ENCODE measurements around the gene C20orf204.

The C20orf204 gene

DNA sequence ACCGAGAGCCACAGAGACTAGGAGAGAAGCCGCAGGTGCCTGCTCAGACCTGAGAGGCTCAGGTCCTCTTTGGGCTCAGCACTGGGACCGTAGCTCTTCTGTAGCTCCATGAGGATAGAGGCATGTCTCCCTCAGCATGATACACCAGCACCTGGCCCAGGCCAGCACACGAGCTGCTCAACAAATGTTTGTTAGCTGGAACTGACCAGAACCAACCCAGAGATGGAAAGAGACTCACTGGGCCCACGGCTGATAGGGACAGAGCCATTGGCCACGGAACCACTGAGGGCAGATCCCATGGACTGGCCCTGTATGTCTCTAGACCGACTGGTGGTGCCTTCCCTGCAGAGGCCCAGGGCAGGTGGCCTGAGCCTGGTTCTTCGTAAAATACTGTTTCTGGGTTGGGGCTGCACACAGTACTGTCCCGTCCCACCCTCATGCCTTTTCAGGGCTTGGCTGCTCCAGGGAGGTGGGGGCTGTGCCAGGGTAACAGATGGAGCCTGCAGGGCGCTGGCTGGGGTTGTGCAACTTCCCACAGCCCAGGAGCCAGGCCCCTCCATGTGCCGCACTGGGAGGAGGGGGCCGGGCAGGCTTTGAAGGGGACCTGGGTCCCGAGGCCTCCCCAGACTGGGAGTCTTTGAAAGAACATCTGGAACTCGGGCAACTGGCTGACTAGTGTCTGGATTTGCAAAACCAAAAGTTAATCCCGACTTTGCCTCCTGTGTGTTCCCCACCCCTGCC is 5.2 kb downstream of the C20orf204 start:
- no peak for DNase-seq

DNA sequence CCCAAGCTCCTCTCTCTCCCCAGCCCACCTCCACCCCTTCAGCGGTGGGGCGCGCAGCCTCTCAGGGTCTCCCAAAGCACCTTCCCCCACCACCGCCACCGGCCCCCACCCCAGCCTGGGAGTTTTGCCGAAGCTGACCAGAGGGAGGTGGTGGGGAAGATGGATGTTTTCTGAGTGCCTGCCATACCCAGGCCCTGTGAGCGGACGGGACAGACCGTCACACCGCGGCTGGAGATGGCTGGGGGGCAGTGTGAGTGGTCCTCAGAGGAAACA is 5.7 kb downstream of the C20orf204 start:
- DNase-seq: no peak

DNA sequence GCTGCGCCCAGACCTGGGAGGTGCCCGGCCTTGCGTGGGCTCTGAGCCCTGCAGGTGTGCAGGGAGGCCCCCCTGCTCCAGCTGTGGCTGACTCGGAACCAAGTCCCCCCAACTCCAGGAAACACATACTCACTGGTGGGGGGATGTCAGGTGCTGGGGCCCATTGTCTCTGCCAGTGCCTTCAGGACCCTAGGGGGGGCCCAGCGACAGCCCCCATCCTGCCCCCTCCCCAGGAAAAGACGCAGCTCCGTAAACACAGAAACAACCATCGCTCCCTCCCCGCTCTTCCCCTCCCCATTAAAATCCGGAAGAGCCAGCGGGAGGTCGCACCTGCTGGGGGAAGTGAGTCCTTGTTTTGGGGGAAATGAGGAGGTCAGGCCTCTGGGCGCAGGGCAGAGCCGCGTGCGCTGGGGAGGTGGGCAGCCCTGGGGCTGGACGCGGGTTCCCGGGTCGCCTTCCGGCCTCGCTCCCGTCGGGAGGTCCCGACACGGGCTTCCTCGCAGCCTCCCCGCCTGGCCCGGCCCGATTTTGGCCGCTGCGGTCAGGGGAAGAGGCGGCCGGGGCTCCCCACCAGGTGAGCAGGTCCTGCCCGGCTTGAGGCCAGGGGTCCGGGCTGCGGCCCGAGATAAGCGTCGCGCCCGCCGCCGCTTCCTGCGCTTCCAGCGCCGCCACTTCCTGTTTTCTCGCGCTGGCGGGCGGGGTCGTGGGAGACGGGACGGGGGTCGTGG is 6.2 kb downstream of the C20orf204 start:
- DNase-seq: no peak

DNA sequence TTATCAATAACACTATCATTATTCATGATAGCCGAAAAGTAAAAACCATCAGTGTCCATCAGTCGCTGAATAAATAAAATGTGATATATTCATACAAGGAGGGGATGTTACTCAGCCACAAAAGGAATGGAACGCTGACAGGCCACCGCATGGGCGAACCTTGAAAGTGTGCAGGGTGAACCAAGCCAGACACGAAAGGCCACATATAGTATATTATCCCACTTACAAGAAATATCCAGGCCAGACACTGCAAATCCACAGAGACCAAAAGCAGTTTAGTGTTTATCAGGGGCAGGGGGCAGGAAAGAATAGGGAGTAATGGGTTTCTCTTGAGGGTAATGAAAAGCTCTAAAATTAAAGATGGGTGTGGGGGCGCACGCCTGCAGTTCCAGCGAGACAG is 7.8 kb downstream of the C20orf204 start:
- no peak for DNase-seq

DNA sequence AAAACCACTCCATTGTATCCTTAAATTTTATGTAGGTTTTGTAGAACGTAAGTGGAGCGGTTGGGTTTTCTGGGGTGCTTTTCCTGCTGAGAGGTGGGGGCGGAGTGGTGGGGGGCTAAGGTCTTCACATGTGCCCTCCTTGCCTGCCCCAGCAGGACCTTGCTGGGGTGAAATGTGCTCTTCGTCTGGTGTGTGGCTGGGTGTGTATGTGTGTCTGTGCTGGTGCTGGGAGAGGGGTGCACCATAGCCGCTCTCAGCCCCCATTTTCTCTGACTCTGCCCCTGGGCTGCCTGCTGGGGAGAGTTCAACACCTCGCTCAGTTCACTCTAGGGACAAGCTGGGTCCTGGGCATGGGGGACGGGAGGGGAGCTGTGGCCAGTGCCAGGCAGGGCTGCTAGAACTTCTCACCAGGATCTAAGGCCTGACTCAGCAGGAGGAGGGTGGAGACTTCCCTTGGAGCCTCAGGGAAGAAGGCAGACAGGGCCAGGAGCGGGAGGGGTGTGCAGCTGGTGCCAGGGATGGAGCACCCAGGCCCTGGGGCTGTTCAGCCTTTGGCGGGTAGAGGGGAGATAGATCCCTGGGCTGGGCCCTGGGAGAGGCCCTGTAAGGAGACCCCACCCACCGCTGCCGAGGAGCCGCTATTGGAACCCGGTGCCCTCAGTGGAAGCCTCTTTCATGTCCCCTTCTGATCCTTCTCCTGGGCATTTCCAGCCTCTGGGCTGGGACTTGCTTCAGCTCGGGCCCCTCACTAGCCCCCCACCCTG is 8.7 kb downstream of the C20orf204 start:
- DNase-seq: no peak

DNA sequence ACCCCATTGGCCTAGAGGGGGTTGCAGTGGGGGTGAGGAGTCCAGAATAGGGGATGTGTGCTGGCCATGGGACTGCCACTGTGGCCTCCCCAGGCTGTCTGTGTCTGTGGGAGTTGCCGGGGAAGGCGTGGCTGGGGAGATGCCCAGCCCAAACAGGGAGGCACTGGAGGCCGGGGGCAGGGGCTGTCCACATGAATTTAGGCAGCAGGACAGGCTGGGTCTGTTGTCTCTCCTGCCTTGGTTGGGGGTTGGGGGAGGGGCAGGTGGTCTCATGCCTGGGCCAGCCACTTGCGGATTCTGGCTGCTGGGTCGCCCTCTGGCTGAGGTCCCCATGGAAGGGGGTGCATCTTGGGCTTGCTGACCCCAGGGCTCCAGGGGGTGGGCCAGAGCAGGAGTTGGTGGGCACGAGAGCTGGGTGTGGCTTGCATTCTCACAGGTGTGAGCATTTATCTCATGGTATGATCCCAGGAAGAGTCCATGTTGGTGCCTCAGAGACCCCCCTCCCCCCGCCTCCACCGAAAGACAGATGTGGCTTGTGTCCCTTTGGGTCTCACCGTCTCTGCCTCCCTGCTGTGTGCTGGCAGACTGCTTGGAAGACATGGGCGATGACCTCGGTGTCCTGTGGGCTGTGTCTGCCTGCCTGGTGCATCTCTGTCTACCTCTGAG is 9.5 kb downstream of the C20orf204 start:
- DNase-seq: no peak

DNA sequence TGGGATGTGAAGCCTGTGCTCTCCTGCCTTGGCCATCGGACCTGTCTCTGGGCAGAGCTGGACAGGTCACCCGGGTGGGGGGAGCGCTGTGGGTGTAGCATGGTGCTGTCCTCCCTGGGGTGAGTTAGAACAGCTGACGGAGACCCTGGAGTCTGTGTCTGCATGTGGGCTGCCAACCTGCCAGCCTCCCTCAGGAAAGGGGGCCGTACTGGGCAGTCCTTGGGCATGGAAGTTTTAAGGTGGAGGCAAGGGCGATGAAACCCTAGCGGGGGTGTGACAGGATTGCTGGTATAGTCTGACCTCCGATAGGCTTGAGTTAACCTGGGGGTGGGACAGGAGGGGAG is 11.0 kb downstream of the C20orf204 start:
- DNase-seq: no peak

DNA sequence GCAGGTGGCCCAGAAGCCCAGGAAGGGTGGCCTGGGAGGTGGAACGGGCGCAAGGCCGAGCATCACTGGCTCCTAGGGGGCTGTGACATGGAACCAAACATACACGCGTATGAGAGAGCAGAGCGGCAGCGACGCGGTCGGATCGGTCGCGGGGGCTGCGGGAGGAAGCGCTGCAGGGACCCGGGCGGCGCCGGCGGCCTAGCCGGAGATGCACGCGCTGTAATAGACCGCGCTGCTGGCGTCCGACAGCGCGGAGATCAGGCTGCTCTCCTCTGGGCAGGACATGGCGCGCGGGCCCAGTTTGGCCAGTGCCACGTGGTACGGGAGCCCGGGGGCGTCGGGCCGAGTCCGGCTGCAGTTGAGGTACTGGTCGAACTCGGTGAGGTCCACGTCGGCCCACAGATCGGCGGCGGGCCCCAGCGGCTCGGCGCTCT is 12.0 kb downstream of the C20orf204 start:
- DNase-seq: no peak

DNA sequence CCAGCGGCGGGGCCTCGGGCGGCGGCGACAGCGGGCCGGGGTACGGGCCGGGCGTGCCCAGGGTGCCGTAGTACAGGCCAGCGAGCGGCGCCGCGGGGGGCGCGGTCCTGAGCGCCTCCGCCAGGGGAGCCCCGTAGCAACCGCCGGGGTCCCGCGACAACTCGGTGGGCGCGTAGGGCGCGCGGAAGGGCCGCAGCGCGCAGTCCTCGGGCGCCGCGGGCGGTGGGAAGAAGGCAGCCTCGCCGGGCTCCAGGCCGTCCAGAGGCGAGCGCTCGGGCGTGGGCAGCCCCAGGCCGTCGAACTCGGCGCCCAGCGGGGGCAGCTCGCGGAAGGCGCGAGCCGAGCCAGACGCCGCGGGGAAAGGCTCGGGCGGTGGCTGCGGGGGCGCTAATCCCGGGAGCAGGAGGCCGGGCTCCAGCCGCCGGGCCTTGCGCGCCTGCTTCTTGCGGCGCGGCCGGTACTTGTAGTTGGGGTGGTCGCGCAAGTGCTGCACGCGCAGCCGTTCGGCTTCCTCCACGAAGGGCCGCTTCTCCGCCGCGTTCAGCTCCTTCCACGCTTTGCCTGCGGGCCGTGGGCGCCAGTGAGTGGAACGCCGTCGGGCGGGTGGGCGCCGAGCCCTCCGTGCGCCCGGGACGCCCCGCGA is 12.5 kb downstream of the C20orf204 start:
- DNase-seq: no peak

DNA sequence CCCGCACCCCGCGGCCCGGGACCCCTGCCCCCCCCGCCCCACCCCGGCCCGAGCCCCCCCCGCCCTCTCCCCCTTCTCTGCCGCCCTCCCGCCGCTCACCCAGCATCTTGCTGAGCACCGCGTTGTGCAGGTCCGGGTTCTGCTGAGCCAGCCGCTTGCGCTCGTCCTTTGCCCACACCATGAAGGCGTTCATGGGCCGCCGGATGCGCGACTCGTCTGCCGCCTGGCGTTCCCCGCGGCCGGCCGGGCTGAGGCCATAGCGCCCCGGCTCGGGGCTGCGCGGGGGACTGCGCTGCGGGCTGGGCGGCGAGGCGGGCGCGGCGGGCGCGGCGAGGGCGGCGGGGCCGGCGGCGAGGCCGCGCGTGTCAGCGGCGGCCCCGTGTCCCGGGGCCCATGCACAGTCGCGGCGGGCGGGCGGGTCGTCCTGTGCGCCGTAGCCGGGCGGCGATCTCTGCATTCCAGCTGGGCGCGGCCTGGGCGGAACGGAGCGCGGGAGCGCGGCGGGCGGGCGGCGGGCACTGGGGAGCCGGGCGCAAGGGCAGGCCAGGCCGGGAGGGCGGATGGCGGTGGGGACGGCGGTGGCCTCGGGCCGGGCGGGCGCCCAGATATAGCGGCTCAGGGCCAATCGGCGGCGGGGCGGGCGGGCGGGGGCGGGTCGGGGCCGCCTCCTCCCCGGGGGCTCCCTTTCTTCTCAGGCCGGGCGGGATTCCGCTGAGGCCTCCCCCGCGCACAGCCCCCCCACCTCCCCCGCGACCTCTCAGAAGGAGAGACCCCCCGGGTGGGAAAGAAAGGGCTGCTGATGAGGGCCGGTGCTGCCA is 13.3 kb downstream of the C20orf204 start, which contains the start of gene SOX18:
TSS of gene SOX18 (minus strand) at position 580 of the 818 bp plus-strand sequence. CDS start at position 457, 123 bp downstream.
- no peak for DNase-seq

DNA sequence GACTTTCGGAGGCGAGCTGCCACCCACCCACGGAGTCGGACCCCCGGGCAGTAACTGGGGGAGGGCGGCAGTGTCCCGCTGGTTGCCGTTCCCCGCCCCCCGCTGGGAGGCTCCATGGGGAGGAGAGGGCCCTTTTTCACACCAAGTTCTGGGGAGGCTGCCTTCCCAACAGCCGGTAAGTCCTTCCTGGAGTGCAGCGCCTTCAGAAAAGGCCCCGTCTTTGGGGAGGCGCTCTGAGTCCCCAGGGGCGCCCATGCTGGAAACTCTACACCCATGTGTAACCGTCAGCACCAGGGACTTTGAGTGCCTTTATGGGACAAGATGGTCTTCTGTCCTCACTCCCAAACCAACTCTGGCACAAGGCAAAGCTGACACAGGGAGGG is 13.9 kb downstream of the C20orf204 start:
- no peak for DNase-seq

DNA sequence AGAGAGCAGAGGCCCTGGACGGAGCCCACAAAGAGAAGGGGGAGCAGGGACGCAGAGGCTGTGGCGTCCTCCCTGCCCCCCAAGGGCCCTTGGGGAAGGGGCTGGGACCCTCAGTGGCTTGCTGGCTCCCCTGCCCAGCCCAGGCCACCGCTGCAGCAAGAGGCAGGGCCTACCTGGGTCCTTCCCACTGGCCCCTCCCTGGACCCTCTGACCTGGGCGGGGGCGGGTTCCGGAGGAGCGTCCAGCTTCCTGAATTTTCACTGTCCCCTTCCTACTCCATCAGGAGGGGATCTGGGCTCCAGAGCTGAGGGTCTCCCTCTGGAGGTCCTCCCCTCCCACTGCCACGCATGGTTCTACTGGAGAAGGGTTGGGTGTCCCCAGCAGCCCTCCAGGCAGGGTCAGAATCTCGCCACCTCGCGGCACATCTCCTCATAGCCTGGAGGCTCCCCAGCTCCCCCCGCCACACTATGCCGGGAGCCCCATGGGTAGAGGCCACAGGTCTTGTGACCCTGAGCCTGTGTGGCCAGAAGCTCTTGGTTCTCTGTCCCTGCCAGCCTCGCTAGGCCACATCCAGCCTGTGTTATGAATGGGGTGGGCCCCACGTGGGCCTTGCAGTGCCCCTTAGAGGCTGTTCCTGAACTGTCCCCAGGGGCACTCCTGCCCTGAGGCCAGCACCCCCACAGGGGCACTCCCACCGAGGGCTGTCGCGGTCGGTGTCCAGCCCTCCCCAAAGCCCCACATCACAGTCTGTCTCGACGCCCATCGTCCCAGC is 14.5 kb downstream of the C20orf204 start:
- DNase-seq: no peak

DNA sequence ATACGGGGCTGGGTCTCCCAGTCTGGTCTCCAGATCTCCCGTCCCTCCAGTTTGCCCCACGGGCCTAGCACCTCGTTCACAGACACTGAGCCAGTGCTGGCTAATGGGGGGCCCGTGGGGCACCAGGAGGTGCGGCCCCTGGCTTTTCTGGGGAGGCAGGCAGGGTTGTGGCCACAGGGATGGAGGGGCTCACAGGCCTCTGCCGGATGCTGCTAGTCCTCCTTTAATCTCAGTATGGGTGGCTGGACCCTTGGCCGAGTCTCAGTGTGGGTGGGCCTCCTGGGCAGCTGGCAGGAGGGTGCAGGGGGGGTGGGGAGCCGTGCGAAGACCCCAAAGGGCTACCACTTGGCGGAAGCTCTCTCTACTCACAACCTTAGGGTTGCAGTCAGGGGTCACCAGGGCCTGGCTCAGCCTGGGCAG is 15.1 kb downstream of the C20orf204 start:
- no peak for DNase-seq

DNA sequence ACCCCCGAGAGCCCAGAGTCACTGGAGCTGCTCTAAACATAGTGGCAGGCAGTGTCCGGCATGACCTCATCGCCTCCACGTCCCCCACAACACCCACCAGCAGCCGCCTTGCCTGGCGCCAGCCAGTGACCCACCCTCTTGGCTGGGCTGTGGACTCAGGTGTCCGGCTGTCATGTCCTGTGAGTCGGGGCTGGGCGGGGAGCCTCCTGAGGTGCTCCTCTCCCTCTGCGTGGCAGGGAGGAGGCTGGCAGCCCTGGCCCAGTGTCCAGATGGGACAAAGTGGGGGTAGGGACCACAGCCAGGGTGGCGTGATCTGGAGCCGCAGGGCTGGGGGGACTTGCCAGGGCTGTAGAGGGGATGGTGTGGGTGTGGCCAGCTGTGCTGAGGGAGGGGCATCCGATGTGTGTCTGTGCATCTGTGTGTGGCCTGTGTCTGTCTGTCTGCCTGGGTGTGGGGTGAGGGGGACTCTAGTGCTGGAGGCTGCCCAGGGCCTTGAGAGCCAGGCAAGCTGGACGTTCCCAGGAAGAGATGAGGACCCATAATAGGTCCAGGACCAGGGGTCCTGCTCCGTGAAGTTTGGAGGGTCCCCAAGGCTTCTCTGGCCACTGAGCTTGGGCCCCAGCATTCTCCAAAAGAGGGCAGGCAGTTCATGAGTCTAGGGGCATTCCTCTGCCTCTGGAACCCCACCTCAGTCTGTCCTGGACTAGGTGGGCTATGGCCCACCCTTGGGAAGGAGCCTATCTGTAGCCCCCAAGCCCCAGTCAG is 15.8 kb downstream of the C20orf204 start:
- DNase-seq: no peak

DNA sequence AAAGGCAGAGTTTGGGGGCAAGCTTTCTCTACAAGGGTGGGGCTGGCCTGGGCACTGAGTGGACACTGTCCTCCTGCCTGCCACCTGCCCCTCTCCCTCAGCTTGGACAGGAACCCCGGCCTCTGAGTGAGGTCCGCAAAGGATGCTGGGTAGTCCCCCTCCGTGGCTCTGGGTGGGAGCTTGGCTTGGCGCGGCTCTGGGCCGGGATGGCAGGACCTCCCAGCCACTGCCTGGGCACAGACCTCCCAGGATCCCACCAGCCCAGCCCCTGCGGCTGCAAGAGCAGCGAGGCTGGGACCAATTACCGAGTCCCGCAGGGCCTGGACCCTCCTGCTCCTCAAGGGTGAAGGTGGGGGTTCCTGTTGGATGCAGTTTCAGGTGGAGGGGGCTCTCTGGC is 16.3 kb downstream of the C20orf204 start:
- no peak for DNase-seq

DNA sequence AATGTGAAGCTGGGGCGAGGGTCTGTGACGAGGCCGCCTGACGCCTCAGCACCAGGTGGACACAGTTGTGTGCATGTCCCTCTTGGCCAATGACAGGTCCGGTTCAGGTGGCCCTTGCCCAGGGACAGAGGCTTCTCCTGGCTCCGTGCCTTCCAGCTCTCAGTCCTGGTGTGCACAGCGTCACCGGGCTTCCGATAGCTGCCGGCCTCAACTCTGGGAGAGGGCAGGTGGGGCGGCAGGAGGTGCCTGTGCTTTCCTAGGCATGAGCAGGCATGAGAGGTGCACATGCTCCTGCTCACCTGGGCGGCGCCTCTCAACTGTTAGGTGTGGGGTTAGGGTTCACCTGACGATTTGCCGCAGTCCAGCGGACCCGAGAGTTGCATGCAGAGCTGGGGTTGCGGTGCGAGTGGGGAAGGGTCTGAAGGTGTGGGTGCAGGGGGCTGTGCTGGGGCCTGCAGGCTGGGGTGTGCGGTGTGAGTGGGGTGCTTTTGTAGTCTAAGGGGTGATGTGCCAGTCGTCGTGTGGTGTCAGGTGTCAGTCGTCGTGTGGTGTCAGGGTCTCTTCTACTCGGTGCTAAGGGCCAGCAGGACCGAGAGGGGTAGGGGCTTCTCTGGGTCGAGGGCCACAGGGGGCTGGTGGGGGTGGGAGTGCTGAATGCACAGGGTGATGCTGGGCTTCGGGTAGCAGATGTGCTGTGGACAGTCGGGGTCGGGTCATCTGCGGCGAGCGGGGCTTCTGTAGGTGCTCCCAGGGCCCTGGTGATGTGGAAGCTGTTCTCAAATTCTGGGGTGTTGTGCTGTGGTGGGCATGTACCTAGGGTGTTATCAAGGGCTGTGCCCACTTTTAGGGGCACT is 17.2 kb downstream of the C20orf204 start:
- DNase-seq: no peak

DNA sequence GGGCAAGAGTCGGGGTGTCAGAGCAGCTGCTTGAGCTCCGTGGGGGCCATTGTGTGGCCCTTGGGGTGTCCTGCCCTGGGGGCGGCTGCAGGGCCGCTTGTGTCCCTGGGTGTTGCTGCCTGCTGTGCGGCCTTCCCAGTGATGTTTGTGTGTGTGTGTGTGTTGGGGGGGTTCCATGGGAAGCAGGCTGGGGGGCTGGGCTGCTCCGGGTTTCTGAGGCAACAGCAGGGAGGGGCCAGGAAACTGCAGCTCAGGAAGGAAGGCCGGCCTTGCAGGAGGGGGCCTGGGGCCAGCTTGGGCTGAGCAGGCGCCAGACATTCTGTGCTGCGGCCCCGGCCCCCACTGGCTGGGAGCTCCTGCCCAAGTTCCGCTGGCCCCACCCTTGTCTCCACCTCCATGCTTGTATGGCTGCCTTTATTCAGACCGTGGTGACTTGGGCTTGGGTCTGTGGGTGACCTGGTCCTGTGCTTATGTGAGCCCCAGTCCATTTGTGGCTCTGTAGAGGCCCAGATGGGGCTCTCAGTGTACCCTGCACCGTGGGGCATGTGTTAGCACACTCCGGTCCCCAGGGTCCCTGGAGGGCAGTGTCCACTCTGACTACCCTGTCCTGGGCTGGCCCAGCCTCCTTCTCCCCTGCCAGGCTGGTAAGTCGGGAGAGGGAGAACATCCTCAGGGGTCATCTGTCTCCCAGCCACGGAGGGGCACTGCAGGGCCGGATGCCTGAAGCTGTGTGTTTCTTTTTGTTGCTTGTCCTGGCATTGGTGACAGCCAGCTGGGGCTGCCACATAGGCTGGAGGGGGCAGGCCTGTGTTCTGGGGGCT is 18.1 kb downstream of the C20orf204 start:
- no peak for DNase-seq

Measured in amygdala (tissue), 56 donors.